ENCODE results near the gene C17orf67. TPM values are rescaled to one million over a fixed set of nuclear protein-coding genes. Genes with fewer than 3 reads are reported as not detected.

Gene C17orf67
- total RNA-seq, 1 experiment from 2014 or later = 1.0 TPM

- Histone ChIP-seq H3K18ac (ENCODE audit: insufficient read length, low read depth, low read length) (no peak overlapping the region), H4K20me1 (ENCODE audit: control insufficient read depth, insufficient read depth, insufficient read length) (peaks cover 2% of the 10 kb centered on the region), H3K4ac (ENCODE audit: low read depth, low read length) (no peak overlapping the region), H3K27ac (ENCODE audit: insufficient read length, low read depth, low read length) (no peak overlapping the region), H2AK5ac (ENCODE audit: insufficient read length, low read length) (no peak overlapping the region), H3K4me2 (ENCODE audit: insufficient read depth, insufficient read length, low read length) (no peak overlapping the region), H3K4me1 (ENCODE audit: insufficient read depth, low read length) (no peaks in the 10 kb centered on the region), H3K14ac (ENCODE audit: insufficient read depth, low read length) (no peak overlapping the region), H3K27me3 (ENCODE audit: insufficient read depth, low read length) (no peaks in the 10 kb centered on the region; the same call in none of the 2 replicates), H3K79me1 (ENCODE audit: insufficient read depth, low read depth, low read length, poor library complexity, severe bottlenecking) (no peaks in the 10 kb centered on the region), H3K9ac (ENCODE audit: extremely low read depth, insufficient read length, low read length) (no peak overlapping the region), H2BK12ac (ENCODE audit: insufficient read length, low read depth, low read length) (no peak overlapping the region), H4K5ac (ENCODE audit: insufficient read length, low read depth, low read length) (no peak overlapping the region), H3K56ac (ENCODE audit: insufficient read length, low read depth, low read length) (no peak overlapping the region), H3K23me2 (ENCODE audit: insufficient read length, low read depth, low read length, poor library complexity, severe bottlenecking) (no peaks in the 10 kb centered on the region), H4K8ac (replicated peaks; ENCODE audit: insufficient read length, low read depth, low read length) (no peak overlapping the region), H3T11ph (ENCODE audit: low read length) (no peak overlapping the region), H2BK15ac (ENCODE audit: low read depth, low read length) (no peak overlapping the region), H3K79me2 (ENCODE audit: insufficient read depth, low read length) (no peaks in the 10 kb centered on the region), H3K9me3 (ENCODE audit: control insufficient read depth, low read depth, low read length) (no peaks in the 10 kb centered on the region), H2BK5ac (ENCODE audit: insufficient read length, low read length) (no peak overlapping the region), H3K23ac (ENCODE audit: insufficient read length, low read depth, low read length) (no peak overlapping the region), H2BK20ac (ENCODE audit: low read depth, low read length, poor library complexity, severe bottlenecking) (no peak overlapping the region), H2BK120ac (ENCODE audit: low read depth, low read length, poor library complexity, severe bottlenecking) (no peak overlapping the region), H2AFZ (ENCODE audit: low read length) (no peak overlapping the region), H4K91ac (ENCODE audit: insufficient read length, low read depth, low read length) (no peak overlapping the region)
- no peaks in the 10 kb centered on the region for H3K36me3 Mint-ChIP-seq (ENCODE audit: insufficient read depth in 1 of 3, low read depth in 3 of 3)
- no peaks in the 10 kb centered on the region; a peak in 1 of 5 replicates for H3K9me3 Mint-ChIP-seq
- H3K27ac Mint-ChIP-seq = no peak overlapping the region
- no peak overlapping the region; a peak in 1 of 5 replicates for H3K4me3 Mint-ChIP-seq
- no peak for DNase-seq
- H3K4me1 Mint-ChIP-seq = peaks cover 11 to 14% of the 10 kb centered on the region in 2 experiments
- WGBS (ENCODE audit: extremely low coverage, insufficient read length, low lambda C conversion rate) = no CpG with 5 or more reads among the region's 4 CpGs
- TF ChIP-seq CTCF (conservative IDR thresholded peaks at IDR 0.05) = no peak
- H3K27me3 Mint-ChIP-seq (ENCODE audit: low read depth) = peaks cover 52% of the 10 kb centered on the region
Observed at GRCh38 chr17:56779322-56779721, 54.4 kb downstream of the C17orf67 start.

Measured in H9 (cell line).